Breast epithelium (tissue), 3 donors: Measurements from ENCODE around the gene NTN5.

Experiments used
- POLR2A ChIP-seq: fragments of 450-650 bp; IDR thresholded peaks from one replicate; pipeline ENCODE4 v1.6.1; 2016; ENCODE audit warnings: antibody characterized with exemption, mild to moderate bottlenecking, moderate library complexity
- TF ChIP-seq, protein P1 (sequence below), 3 donors: fragments of 450-650 bp; IDR thresholded peaks; one replicate each; pipeline ENCODE4 v1.5.1; 2016 to 2017; ENCODE audit warnings: antibody characterized with exemption in 3 of 3, mild to moderate bottlenecking in 3 of 3, moderate library complexity in 3 of 3

DNA sequence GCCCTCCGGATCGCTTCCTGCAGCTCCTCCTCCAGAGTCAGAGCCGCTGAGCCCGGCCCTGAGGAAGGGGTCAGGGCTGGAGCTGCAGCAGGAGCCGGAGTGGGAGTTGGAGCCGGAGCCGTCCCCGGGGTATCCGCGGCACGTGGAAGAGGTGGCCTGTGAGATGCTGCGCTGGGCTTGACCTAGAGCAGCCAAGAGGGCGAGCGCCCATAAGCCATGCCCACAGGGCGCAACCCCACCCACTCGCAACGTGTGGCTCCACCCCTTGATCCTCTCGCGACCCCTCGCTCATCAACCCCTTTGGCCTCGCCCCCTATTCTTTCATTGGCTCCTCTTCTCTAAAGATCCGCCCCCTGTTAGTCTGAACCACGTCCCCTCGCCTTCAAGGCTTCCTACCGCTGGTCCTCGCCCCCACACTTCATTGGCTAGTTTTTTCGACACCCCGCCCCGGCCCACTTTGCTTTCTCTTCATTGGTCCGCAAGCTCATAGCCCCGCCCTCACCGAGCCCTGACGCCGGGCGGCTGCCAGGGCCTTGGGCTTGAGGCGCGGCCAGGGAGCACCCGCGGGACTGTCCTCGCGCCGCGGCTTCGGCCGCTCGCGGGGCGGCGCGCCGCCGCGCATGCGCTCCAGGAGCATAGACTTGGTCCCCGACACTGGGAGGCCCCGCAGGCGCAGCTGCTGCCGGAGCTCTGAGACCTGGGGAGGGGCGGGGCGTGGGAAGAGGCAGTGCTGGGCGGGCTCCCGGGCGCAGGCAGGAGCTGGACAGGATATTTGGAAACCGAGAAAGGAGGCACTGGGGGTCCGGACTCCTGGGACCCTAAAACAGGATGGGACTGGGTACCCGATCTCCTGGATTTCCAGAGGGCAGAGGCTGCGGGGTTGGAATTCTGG, 41.3 kb upstream of the NTN5 start:
- TF ChIP-seq, protein P1, sequence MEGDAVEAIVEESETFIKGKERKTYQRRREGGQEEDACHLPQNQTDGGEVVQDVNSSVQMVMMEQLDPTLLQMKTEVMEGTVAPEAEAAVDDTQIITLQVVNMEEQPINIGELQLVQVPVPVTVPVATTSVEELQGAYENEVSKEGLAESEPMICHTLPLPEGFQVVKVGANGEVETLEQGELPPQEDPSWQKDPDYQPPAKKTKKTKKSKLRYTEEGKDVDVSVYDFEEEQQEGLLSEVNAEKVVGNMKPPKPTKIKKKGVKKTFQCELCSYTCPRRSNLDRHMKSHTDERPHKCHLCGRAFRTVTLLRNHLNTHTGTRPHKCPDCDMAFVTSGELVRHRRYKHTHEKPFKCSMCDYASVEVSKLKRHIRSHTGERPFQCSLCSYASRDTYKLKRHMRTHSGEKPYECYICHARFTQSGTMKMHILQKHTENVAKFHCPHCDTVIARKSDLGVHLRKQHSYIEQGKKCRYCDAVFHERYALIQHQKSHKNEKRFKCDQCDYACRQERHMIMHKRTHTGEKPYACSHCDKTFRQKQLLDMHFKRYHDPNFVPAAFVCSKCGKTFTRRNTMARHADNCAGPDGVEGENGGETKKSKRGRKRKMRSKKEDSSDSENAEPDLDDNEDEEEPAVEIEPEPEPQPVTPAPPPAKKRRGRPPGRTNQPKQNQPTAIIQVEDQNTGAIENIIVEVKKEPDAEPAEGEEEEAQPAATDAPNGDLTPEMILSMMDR (IDR thresholded peaks at IDR 0.05), result no peak
- no peak for TF ChIP-seq POLR2A
